ENCODE results near the gene UBR4. TPM values are rescaled to one million over a fixed set of nuclear protein-coding genes. Genes with fewer than 3 reads are reported as not detected.
"Not testable (repeated sequence)": the region's sequence is repeated elsewhere in the genome, so short reads cannot be mapped to it uniquely, and the experiment has no call there.

The UBR4 gene
- 100 to 1,000 TPM; 111 to 132 (median 118) TPM for polyA plus RNA-seq (ENCODE audit: insufficient read length in 4 of 4)

DNA sequence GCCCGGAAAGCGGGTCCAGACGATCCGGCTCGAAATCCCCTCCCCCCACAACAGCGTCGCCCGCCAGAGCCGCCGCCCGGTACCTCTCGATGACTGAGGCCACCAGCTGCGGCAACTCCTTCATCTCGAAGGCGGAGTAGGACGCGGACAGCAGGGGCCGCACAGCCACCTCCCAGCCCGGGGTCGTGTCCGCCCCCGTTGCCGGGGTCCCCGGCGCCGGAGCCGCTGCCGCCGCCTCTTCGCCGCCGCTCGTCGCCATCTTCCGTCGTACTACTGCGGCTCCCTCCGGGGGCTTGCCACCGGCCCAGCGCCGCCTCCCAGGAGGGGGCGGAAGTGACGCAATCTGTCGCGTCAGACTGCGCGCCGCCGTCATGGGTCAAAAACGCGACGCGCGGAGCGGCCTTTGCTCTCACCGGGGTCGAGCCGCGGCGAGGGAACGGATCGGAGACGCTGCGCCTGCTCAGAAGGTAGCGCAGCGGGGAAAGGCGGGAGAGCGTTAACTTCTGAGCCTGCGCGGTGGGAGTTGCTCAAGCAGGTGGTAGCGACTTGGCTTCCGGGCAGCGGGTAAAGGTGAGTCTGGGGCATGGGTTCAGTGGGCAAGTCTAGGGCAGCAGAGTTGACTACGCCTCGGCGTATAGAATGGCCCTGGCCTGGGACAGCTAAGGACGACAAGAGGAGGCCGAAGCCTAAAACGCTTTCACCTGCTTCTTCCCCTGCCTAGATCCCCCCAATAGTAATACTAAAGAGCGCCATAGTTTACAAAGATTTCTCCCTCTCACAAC is at the start of gene UBR4:
TSS of gene UBR4 (minus strand) at position 277 of the 782 bp plus-strand sequence. CDS start at position 259, 18 bp downstream.
- DNase-seq (ENCODE audit: low read depth in 4 of 4, low spot score in 3 of 4) = peak; percentile 89 to 94 (median 90)

DNA sequence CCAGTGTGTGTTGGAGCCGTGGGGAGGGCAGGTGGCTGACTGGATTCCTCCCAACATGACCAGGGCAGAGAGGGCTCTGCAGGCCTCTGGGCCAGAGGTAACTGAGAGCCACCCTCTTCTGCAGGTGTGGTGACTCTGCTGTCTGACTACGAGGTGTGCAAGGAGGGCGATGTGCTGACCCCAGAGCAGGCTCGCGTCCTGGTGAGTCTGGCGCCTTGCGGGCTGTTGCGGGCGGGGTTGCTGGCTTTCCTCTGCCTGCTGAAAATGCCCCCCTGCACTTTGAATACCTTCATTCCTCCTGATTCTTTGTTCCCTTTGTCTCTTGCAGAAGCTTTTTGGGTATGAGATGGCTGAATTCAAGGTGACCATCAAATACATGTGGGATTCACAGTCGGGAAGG is 48.3 kb upstream of the UBR4 start:
- no peak for DNase-seq (ENCODE audit: low read depth in 4 of 4, low spot score in 3 of 4)

DNA sequence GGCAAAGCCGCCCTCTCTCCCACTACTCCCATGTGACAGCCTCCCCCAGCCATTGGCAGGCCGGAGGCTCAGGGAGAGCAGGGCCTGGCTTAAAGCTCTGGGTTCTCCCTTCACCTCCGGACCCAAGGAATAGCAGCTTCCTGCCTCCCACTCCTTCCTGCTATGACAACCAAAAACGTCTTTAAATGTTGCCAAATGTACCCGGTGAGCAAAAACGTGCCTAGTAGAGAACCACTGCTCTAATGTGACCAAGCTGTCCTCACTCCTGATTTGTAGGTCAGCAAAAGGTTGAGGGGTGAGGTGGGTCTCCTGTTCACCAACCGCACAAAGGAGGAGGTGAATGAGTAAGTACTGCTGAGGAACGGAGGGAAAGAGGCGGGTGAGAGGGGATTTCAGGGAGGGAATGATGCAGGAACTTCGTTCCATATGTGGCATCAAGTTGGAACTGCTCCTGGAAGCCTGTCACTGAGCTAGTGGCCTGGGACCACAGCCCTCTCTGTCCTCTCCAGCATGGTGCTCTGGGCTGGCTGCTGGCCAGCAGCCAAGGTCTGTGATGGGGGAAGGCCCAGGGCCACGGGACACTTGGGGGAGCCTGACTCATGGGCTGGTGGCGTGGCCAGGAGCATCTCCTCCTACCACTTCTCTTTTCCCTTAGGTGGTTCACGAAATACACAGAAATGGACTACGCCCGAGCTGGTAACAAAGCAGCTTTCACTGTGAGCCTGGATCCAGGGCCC is 47.3 kb upstream of the UBR4 start:
- DNase-seq (ENCODE audit: low read depth in 4 of 4, low spot score in 3 of 4) = no peak

DNA sequence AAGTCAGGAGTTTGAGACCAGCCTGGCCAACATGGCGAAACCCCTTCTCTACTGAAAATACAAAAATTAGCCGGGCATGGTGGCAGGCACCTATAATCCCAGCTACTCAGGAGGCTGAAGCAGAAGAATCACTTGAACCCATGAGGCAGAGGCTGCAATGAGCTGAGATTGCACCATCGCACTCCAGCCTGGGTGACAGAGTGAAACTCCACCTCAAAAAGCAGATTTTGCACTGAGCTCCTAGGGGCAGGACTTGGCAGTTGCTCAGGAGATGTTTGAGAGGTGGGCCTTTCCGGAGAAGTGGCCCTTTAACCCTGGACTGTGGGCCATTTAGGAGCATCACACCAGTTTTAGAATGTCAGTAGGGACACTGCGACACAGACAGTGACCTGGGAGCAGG is 46.2 kb upstream of the UBR4 start:
- not testable (repeated sequence) for DNase-seq (ENCODE audit: low read depth in 4 of 4, low spot score in 3 of 4)

DNA sequence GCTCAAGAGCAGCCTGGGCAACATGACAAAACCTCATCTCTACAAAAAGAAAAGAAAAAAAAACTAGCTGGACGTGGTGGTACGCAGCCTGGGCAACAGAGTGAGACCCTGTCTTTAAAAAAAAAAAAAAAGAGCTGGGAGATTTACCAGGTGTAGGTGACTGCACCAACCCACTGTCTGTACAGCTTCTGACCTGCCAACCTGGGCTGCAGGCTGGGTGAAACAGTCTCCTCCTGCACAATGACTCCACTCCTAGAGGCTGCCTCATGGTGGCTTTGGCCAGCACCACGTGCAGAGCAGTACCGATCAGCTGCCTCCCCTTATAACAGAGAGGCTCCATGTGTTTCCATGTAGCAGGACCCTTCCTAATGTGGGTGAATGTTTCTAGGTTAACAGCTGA is 45.2 kb upstream of the UBR4 start:
- no peak for DNase-seq (ENCODE audit: low read depth in 4 of 4, low spot score in 3 of 4)

DNA sequence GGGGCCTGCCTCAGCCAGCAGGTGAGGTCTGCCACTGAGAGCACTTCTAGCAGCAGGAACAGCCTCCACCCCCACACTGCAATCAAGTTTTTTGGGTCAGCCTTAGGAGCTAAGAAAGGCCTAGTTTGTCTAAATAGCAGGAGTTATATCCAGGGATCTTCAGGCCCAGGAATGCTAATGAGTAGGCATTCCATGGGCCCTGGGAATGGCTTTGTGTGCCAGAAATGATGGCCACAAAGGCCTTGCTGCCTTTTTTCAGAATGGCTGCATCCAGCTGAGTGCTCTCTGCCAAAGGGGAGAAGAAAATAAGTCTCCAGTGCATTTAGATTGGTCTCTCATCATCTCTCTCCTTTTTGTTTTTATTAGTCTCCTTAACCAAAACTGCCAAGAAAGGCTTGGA is 44.4 kb upstream of the UBR4 start:
- no peak for DNase-seq (ENCODE audit: low read depth in 4 of 4, low spot score in 3 of 4)

DNA sequence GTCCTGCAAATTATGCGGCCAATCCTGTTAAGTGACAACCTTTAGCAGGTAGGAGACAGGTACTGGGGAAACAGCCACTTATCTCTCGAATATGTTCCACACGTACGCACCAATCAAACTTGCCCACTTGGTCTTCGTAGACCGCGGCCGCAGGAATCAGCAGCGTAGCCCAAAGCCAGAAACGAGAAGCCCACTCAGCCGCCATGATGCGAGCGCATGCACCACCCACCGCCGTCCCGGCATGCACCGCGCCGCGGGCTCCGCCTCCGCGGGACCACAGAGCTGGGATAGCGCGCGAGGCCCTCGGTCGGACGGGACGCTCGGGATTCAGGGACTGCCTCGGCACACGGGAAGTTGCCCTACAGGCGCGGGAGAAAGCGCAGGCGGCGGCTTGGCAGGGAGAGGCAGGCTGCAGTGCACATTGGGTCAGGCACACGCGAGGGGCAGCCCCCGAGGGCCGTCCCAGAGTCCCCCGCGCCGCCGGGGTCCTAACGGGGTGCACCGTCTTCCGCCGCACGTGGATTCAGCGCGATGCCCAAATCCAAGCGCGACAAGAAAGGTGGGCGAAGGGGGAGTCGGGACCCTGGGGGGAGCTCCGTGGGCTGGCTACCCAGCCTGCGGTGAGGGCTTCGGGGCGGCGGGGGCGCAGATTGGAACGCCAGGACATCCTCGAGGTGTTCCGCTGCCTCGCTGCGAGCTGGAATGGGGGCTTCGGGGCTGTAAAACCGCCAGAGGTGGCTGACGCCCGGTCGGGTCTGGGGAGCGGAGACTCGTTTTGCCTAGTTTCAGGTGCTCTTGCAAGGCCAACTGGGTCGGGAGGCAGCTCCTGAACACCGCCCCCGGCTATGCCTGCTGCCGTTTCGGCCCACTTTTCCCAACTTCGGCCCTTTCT is 41.5 kb upstream of the UBR4 start, which contains the start of the genes EMC1 and MRTO4:
TSS of gene EMC1 (minus strand) at position 220 of the 892 bp plus-strand sequence. CDS start at position 205, 15 bp downstream.
TSS of gene MRTO4 (plus strand) at position 501 of the 892 bp plus-strand sequence. CDS start at position 532, 31 bp downstream.
- DNase-seq (ENCODE audit: low read depth in 4 of 4, low spot score in 3 of 4) = peak; percentile 67 to 85 (median 72)

DNA sequence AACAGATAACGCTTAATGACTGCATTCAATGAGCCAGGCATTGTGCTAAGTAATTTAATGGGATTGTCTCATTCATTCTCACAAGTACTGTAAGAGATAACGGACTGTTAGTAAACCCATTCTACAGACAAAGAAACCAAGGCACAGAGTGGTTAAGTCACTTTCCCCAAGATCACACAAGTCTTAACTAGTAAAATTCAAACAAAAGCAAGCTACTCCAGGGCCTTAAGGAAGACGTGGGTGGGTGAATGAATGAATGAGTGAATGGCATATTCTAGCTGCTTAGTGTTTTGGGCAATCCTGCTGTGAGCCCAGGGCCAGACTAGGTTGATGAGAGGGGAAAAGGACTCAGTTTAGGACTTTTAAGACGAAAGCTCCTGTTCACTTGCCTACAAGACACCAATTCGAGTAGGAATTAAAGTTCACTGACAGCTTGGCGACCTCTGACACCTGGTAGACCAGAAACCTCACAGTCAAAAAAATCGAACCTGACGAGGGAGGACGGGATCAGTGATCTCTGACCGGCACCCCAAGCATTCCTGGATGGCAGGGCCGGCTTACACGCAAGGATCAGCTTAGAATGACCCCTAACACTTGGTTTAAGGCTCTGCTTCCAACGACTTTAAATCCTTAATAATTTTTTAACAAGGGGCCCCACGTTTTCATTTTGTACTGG is 40.7 kb upstream of the UBR4 start:
- no peak for DNase-seq (ENCODE audit: low read depth in 4 of 4, low spot score in 3 of 4)

DNA sequence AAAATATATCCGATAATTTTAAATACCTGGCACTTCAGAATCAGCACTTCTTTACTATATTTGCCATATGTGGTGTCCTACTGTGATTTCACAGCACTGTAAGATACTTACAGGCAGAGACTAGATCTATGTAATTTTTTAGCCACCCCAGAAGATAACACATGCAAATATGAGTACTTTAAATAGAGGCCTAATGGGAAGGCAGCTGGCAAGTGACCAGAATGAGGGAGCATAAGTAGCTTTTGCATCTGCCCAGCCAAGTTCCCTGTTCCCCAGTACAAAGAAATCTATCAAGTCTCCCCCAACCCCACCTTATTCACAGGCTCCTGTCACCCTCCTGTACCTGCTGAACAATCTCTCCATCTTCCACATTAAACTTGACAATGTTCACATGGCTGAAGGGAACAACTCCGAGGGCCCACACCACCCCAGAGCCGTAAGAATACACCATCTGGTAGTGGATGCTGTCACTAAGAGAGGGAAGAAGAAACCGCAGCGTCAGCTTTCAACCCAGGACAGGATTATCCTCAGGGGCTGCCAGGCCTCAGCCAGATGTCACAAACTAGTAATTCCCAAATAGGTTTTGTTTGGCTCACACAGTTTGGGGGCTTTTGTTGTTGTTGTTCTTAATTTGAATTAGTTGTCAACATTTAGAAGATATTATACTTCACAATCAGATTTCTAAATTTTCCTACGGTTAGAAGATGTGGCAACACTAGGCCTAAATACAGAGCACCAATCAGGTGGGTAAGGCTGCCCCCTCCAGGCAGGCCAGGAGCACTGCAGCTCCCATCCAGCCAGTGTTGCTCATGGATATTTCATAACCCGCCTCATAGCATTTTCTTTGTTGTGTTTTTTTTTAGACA is 30.8 kb upstream of the UBR4 start:
- DNase-seq (ENCODE audit: low read depth in 4 of 4, low spot score in 3 of 4) = peak in 2 of 4 donors; percentile 28 to 29

DNA sequence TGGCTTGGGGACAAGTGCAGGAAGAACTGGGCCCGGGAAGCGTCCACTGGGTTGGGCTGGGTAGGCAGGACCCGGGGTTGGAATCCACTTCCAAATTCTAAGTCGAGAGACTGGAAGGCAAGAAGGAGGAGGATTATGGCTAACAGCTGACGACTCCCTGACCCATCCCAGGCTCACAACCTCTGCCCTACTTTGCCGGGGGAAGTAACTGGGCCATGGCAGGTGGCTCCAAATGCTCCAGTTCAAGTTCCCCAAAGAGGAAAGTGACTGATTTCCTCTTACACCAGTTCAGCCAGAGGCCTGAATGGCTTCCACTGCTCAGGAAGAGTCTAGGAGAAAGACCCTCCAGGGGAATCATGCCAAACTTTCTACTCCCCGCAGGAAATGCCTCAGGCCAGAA is 29.8 kb upstream of the UBR4 start:
- no peak for DNase-seq (ENCODE audit: low read depth in 4 of 4, low spot score in 3 of 4)

DNA sequence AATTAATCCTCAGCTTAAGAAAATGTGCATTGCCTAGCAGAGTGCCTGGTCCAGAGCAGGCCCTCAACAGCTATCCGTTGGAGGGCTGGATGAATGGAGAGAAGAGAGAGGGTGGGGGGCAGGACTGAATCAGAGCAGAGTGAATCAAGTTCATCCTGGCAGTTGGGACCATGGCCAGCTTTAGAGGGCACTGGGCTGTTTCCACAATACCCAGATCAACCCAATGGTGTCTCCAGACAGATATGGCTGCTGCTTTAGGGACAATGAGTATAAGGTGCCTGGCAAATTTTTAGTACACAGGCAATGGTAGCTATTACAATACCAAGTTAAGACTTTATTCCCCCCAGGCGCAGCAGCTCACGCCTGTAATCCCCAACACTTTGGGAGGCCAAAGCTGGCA is 24.2 kb upstream of the UBR4 start:
- no peak for DNase-seq (ENCODE audit: low read depth in 4 of 4, low spot score in 3 of 4)

DNA sequence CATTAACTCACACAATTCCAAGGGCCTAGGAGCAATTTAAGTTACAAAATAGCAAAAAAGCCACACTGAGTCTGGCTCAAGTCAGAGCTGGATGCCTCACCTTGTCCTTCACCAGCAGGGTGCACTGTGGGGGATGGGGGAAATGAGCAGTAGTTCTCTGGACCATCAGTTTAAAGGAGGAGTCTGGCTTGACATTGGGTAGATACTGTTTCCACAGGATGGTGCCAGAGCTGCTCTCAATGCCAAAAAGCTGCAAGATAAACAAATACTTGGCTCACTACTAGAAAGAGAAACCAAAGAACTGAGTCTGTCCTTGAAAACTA is 22.4 kb upstream of the UBR4 start:
- no peak for DNase-seq (ENCODE audit: low read depth in 4 of 4, low spot score in 3 of 4)

DNA sequence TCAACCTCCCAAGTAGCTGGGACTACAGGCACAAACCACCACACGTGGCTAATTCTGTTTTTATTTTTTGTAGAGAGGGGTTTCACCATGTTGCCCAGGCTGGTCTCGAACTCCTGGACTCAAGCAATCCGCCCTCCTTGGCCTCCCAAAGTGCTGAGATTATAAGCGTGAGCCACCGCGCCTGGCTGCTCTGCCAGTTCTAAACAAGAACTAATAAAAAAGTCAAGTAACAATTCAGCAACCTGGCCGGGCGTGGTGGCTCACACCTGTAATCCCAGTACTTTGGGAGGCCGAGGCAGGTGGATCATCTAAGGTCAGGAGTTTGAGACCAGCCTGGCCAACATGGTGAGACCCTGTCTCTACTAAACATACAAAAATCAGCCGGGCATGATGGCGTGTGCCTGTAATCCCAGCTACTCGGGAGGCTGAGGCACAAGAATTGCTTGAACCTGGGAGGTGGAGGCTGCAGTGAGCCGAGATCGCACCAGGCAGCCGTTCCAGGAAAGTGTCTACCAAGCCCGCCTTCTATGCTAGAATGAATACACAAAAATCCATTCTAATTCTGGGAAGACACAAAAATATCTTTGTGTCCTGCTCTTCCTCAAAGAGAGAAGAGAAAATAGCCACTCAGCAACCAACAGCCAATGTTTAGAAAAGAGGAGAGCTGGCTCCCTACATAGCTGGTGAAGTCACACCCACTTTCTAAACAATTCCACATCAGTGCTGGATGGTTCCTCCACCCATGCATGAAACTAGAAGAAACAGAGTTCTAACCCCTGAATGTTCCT is 21.9 kb upstream of the UBR4 start:
- DNase-seq (ENCODE audit: low read depth in 4 of 4, low spot score in 3 of 4) = not testable (repeated sequence)

DNA sequence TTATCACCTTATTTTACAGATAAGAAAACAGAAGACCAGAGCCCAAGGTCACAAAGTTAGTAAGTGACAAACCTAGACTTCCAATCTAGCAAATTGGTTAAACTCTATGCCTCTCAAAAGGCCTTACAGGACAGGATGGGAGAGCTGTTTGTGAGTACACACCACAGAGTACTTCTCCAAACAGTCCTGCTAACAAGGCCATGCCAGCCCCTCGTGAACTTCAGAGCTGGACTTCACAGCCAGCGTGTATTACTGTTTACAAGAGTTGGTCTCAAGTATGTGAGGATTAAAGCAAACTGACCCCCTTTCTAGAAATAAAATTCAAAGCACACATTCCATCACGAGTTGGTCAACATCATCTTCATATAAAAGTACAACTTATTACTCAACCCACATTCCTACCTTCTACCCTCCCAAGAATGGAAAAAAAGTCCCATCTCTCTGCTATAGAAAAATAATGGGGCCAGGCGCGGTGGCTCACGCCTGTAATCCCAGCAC is 19.8 kb upstream of the UBR4 start:
- no peak for DNase-seq (ENCODE audit: low read depth in 4 of 4, low spot score in 3 of 4)

DNA sequence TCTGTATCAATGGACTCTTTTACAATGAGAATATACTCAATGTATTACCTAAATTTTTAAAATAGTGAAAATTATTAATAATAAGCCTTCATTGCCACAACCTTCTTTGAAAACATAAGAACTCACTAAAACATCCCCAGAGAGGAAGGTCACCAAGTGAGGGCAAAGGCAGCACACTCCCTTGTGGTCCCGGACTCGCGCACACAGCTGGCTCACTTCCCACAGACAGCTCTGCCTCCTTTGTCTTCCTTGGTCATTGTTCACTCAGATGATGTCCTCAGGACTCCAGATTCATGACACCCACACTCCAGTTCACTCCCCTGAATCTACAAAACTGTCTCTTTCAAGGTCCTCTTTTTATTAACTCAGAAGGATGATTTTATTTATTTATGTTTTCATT is 19.2 kb upstream of the UBR4 start:
- no peak for DNase-seq (ENCODE audit: low read depth in 4 of 4, low spot score in 3 of 4)

DNA sequence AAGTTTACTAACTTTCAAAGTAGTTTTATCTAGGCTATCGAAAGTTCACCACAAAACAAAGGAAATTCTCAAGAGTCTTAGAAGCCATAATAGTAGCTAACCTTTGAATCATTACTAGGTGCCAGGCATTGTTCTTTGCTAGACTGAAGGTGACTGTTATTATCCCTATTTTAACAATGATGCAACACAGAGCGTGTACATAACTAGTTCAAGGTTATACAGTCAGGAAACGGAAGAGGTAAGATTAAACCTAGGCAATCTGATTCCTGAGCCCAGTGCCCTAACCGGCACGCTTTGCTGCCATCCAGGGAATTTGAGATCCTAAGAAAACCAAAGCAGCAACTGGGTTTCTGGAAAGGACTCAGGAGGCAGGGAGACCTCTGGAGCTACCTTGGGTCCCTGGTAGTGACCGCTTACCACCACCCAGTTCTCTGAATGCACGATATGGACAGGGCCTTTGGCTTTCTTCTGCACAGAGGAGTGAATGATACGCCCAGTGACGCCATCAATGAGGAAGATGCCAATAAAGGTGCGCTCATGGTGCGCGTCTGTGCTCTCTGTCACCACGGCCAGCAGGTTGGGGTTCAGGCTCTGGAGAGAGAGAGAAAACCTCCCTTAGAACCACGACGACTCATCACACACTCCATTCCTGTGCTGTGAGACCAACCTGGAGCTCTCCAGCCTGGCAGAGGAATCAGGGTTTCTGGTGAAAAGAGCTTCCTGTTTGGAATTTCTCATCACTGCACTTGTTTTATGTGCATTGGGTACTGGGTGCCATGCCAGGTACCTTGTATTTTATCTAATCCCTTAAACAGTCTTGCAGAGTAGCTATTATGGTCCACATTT is 13.1 kb upstream of the UBR4 start:
- no peak for DNase-seq (ENCODE audit: low read depth in 4 of 4, low spot score in 3 of 4)

DNA sequence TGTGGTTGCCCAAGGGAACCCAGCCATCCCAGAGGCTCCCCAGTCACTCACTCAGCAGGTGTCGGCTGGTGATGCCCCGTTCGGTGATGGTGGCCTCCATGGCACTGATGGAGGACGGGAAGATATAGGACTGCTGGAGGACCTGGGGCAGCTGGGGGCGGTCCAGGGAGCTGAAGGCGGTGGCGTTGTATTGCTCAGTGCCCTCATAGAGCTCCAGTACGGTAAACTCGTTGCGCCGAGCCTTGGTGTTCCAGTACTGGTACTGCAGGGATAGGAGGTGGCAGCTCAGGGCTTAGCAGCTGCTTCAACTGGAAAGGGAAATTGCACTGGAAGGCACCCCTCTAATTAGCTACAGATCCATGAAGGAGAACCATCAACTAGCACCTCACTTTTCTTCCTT is 12.5 kb upstream of the UBR4 start:
- no peak for DNase-seq (ENCODE audit: low read depth in 4 of 4, low spot score in 3 of 4)
